K562 (cell line): ENCODE results near the gene RNF128.

Source experiments
- MAZ ChIP-seq, 2 experiments: fragments of 450-650 bp in 1 of 2; sonication (generic) in 1 of 2; formaldehyde crosslinking; IDR thresholded peaks in 1 of 2; conservative IDR thresholded peaks in 1 of 2; 2 replicates each; pipeline versions ENCODE4 v1.4.0 to v1.5.0; 2020; ENCODE audit warnings: mild to moderate bottlenecking in 1 of 2, missing genetic modification reagents in 1 of 2
- ZFX ChIP-seq: sonication (generic); formaldehyde crosslinking; IDR thresholded peaks from 2 replicates; pipeline ENCODE4 v1.8.0; 2022; ENCODE audit warnings: mild to moderate bottlenecking, missing genetic modification reagents, moderate library complexity
- TF ChIP-seq, protein P1 (sequence below): fragments of 250-450 bp; sonication (Bioruptor Pico); IDR thresholded peaks from 2 replicates; pipeline ENCODE4 v1.5.0; 2020; ENCODE audit warnings: mild to moderate bottlenecking

DNA sequence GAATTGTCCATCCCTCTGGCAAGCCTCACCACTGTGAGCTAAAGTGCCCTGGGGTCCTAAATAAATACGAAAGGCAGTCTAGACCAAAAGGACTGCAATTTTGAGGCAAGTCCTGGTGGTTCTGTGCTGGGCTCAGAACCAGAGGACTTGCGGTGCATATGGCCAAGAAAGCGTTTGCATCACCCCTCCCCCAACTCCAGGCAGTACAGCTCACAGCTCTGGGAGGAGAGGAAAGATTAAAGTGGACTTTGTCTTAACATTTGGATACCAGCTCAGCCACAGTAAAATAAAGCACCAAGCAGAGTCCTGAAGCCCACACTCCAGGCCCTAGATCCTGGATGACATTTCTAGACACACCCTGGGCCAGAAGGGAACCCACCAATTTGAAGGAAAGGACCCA, 24.9 kb downstream of the RNF128 start:
- TF ChIP-seq, protein P1, sequence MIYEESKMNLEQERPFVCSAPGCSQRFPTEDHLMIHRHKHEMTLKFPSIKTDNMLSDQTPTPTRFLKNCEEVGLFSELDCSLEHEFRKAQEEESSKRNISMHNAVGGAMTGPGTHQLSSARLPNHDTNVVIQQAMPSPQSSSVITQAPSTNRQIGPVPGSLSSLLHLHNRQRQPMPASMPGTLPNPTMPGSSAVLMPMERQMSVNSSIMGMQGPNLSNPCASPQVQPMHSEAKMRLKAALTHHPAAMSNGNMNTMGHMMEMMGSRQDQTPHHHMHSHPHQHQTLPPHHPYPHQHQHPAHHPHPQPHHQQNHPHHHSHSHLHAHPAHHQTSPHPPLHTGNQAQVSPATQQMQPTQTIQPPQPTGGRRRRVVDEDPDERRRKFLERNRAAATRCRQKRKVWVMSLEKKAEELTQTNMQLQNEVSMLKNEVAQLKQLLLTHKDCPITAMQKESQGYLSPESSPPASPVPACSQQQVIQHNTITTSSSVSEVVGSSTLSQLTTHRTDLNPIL (CRISPR knock-in tag), result no peak
- TF ChIP-seq MAZ (CRISPR knock-in tag; conservative IDR thresholded peaks at IDR 0.05 in 1 of 2, IDR thresholded peaks at IDR 0.05 in 1 of 2) (no peak), ZFX (no peak)
